SK-N-SH treated with all-trans-retinoic acid at 6 μM for 48 hours (cell line): ENCODE data around the gene CD6.
A peak's percentile ranks its signal among the peaks of the same experiment; 100 is the strongest.

Experiments
- ATAC-seq: fragments of 200-7000 bp; cut with Tn5 transposase; 3 replicates; pipeline ENCODE4 v1.9.1; 2020; ENCODE audit warnings: mild to moderate bottlenecking, moderate library complexity
- ARNTL ChIP-seq: fragments of 450-650 bp; formaldehyde crosslinking; IDR thresholded peaks from 2 replicates; pipeline ENCODE4 v1.5.0; 2020; ENCODE audit warnings: low read depth, mild to moderate bottlenecking, moderate library complexity, borderline replicate concordance
- BACH2 ChIP-seq: fragments of 250-450 bp; sonication (Bioruptor Pico); IDR thresholded peaks from 2 replicates; pipeline ENCODE4 v1.9.0; 2021; ENCODE audit warnings: mild to moderate bottlenecking, borderline replicate concordance
- ESRRG ChIP-seq: fragments of 250-450 bp; sonication (Bioruptor Pico); IDR thresholded peaks from 2 replicates; pipeline ENCODE4 v1.6.1; 2021; ENCODE audit warnings: mild to moderate bottlenecking
- GLIS3 ChIP-seq: fragments of 250-450 bp; sonication (Bioruptor Pico); IDR thresholded peaks from 2 replicates; pipeline ENCODE4 v1.5.0; 2020; ENCODE audit warnings: mild to moderate bottlenecking, moderate library complexity
- ISL1 ChIP-seq: fragments of 250-450 bp; sonication (Bioruptor Pico); IDR thresholded peaks from 2 replicates; pipeline ENCODE4 v2.1.2; 2022; ENCODE audit warnings: mild to moderate bottlenecking, moderate library complexity
- OSR1 ChIP-seq: fragments of 250-450 bp; sonication (Bioruptor Pico); IDR thresholded peaks from 2 replicates; pipeline ENCODE4 v1.8.0; 2022; ENCODE audit warnings: moderate library complexity, mild to moderate bottlenecking, inconsistent platforms
- PATZ1 ChIP-seq: fragments of 250-450 bp; sonication (Bioruptor Pico); IDR thresholded peaks from 2 replicates; pipeline ENCODE4 v1.8.0; 2020; ENCODE audit warnings: mild to moderate bottlenecking, moderate library complexity, borderline replicate concordance
- POU6F1 ChIP-seq: fragments of 250-450 bp; sonication (Bioruptor Pico); IDR thresholded peaks from 2 replicates; pipeline ENCODE4 v1.8.0; 2021; ENCODE audit warnings: low read depth, mild to moderate bottlenecking, moderate library complexity, borderline replicate concordance
- PPARA ChIP-seq: fragments of 250-450 bp; sonication (Bioruptor Pico); IDR thresholded peaks from 2 replicates; pipeline ENCODE4 v1.5.0; 2020; ENCODE audit warnings: mild to moderate bottlenecking, borderline replicate concordance
- RARB ChIP-seq: fragments of 250-450 bp; sonication (Bioruptor Pico); IDR thresholded peaks from 2 replicates; pipeline ENCODE4 v1.8.0; 2021; ENCODE audit warnings: mild to moderate bottlenecking, moderate library complexity
- TCF4 ChIP-seq: fragments of 250-450 bp; sonication (Bioruptor Pico); IDR thresholded peaks from 2 replicates; pipeline ENCODE4 v1.8.0; 2021; ENCODE audit warnings: mild to moderate bottlenecking, moderate library complexity, borderline replicate concordance
- TOX ChIP-seq: fragments of 250-450 bp; sonication (Bioruptor Pico); IDR thresholded peaks from 2 replicates; pipeline ENCODE4 v1.8.0; 2021; ENCODE audit warnings: mild to moderate bottlenecking, moderate library complexity, borderline replicate concordance
- ZC3H10 ChIP-seq: fragments of 250-450 bp; sonication (Bioruptor Pico); IDR thresholded peaks from 2 replicates; pipeline ENCODE4 v1.5.1; 2021; ENCODE audit warnings: mild to moderate bottlenecking, moderate library complexity
- ZFP3 ChIP-seq: fragments of 250-450 bp; sonication (Bioruptor Pico); IDR thresholded peaks from 2 replicates; pipeline ENCODE4 v1.5.0; 2020; ENCODE audit warnings: mild to moderate bottlenecking, moderate library complexity
- ZFP30 ChIP-seq: fragments of 450-650 bp; formaldehyde crosslinking; IDR thresholded peaks from 2 replicates; pipeline ENCODE4 v1.5.0; 2022; ENCODE audit warnings: mild to moderate bottlenecking, moderate library complexity
- ZNF565 ChIP-seq: fragments of 450-650 bp; formaldehyde crosslinking; conservative IDR thresholded peaks from 2 replicates; pipeline ENCODE4 v1.5.0; 2020; ENCODE audit warnings: low read depth, mild to moderate bottlenecking, moderate library complexity
- ZNF70 ChIP-seq: fragments of 450-650 bp; formaldehyde crosslinking; IDR thresholded peaks from 2 replicates; pipeline ENCODE4 v1.5.0; 2020; ENCODE audit warnings: mild to moderate bottlenecking, moderate library complexity
- TF ChIP-seq, protein P1 (sequence below): fragments of 250-450 bp; sonication (Bioruptor Pico); IDR thresholded peaks from 2 replicates; pipeline ENCODE4 v1.5.1; 2020; ENCODE audit warnings: low read depth, mild to moderate bottlenecking, moderate library complexity
- TF ChIP-seq, protein P2 (sequence below): fragments of 250-450 bp; sonication (Bioruptor Pico); IDR thresholded peaks from 2 replicates; pipeline ENCODE4 v1.5.0; 2020; ENCODE audit warnings: mild to moderate bottlenecking, moderate library complexity

CD6 gene

DNA sequence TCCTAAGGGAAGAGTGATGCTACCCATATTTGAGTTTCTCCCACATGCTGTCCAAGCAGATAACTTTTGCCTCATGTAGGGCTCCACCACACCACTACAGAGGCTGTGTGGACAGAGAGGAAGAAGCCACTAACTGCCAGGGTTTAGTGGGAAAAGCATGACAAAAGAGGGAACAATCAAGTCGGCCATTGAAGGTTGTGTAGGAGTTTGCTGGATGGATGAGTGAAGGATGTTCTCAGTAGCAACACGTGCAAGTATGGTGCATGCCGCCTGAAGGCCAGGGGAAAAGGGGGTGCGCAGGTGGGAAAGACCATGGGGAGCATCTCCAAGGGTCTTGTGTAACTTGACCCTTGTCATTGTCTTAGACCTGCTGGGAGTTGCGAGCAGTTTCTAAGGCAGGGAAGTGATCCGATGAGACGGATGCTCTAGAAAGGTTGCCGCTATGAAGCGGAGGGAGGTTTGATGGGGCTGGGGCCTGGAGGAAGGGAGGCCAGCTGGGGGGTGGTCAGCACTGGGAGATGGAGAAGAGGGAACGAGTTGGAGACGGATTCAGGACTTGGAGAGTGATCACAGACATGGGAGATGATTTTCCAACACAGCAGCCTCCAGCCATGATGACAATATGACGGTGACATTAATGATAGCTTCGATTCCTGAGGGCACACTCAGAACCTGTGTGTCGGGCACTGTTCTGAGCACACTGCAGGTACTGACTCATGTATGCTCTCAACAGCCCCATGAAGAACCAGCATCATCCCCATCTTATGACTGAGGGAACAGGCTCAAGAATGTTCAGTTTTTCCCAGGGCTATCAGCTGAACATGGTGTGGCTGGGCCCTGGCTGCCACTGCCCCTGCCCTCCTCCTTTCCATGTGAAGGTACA is 53.7 kb downstream of the CD6 start:
- no peak for ATAC-seq
- TF ChIP-seq RARB (CRISPR knock-in tag) (no peak), ZFP3 (CRISPR knock-in tag) (peak; percentile 93)

DNA sequence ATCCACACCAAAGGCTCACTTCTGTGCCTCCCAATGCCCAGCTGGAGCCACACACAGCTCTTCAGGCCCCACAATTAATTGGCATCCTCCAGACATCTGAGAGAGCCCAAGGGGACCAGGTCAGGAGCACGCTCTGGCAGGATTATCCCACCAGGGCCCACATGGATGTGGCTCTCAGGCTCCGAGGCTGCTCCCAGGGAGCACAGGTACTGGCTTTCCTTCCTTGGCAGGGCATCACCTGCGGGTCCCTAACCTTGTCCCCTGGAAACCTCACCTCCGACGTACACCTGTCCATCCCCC is 54.3 kb downstream of the CD6 start:
- no peak for ATAC-seq
- TF ChIP-seq TOX (no peak), ZFP30 (no peak), ESRRG (CRISPR knock-in tag) (no peak), ZFP3 (CRISPR knock-in tag) (no peak), ISL1 (no peak), TCF4 (CRISPR knock-in tag) (no peak), PPARA (CRISPR knock-in tag) (no peak), PATZ1 (CRISPR knock-in tag) (no peak), ZC3H10 (no peak), ZNF70 (CRISPR knock-in tag) (no peak), GLIS3 (no peak), POU6F1 (CRISPR knock-in tag) (no peak), OSR1 (CRISPR knock-in tag) (no peak), BACH2 (no peak), ARNTL (no peak), ZNF565 (CRISPR knock-in tag) (no peak)
- TF ChIP-seq, protein P1, sequence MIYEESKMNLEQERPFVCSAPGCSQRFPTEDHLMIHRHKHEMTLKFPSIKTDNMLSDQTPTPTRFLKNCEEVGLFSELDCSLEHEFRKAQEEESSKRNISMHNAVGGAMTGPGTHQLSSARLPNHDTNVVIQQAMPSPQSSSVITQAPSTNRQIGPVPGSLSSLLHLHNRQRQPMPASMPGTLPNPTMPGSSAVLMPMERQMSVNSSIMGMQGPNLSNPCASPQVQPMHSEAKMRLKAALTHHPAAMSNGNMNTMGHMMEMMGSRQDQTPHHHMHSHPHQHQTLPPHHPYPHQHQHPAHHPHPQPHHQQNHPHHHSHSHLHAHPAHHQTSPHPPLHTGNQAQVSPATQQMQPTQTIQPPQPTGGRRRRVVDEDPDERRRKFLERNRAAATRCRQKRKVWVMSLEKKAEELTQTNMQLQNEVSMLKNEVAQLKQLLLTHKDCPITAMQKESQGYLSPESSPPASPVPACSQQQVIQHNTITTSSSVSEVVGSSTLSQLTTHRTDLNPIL (CRISPR knock-in tag) = no peak
- TF ChIP-seq, protein P2, sequence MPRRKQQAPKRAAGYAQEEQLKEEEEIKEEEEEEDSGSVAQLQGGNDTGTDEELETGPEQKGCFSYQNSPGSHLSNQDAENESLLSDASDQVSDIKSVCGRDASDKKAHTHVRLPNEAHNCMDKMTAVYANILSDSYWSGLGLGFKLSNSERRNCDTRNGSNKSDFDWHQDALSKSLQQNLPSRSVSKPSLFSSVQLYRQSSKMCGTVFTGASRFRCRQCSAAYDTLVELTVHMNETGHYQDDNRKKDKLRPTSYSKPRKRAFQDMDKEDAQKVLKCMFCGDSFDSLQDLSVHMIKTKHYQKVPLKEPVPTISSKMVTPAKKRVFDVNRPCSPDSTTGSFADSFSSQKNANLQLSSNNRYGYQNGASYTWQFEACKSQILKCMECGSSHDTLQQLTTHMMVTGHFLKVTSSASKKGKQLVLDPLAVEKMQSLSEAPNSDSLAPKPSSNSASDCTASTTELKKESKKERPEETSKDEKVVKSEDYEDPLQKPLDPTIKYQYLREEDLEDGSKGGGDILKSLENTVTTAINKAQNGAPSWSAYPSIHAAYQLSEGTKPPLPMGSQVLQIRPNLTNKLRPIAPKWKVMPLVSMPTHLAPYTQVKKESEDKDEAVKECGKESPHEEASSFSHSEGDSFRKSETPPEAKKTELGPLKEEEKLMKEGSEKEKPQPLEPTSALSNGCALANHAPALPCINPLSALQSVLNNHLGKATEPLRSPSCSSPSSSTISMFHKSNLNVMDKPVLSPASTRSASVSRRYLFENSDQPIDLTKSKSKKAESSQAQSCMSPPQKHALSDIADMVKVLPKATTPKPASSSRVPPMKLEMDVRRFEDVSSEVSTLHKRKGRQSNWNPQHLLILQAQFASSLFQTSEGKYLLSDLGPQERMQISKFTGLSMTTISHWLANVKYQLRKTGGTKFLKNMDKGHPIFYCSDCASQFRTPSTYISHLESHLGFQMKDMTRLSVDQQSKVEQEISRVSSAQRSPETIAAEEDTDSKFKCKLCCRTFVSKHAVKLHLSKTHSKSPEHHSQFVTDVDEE (CRISPR knock-in tag) = no peak

- TF ChIP-seq BACH2 (no peak), POU6F1 (CRISPR knock-in tag) (no peak)
- TF ChIP-seq, all 23 proteins: peak for 0
- no peak for ATAC-seq
These were observed 54.9 kb downstream of the CD6 start for GRCh38 chr11:61026121-61027031.
